Ectodermal cell (in vitro differentiated cells): Measurements from ENCODE around the gene ZNF821. TPM values are rescaled to one million over a fixed set of nuclear protein-coding genes. Genes with fewer than 3 reads are reported as not detected.

Experiments used
- H3K27ac ChIP-seq: 2 replicates; pipeline ENCODE4 v1.7.0; 2013; ENCODE audit warnings: mild to moderate bottlenecking, low read depth, low read length; ENCODE audit not compliant: insufficient read depth, poor library complexity, severe bottlenecking
- H3K27me3 ChIP-seq: 2 replicates; pipeline ENCODE4 v1.7.0; 2013; ENCODE audit warnings: mild to moderate bottlenecking, low read length; ENCODE audit not compliant: insufficient read depth, control insufficient read depth, poor library complexity, severe bottlenecking
- H3K36me3 ChIP-seq: one replicate; pipeline ENCODE4 v1.7.0; 2013; ENCODE audit warnings: low read length; ENCODE audit not compliant: control insufficient read depth, insufficient read depth
- H3K4me1 ChIP-seq: one replicate; pipeline ENCODE4 v1.7.0; 2013; ENCODE audit warnings: low read length; ENCODE audit not compliant: control insufficient read depth, insufficient read depth
- H3K4me3 ChIP-seq: 2 replicates; pipeline ENCODE4 v1.7.0; 2013; ENCODE audit warnings: low read depth, low read length, control low read depth; ENCODE audit not compliant: insufficient read depth
- H3K9me3 ChIP-seq: 2 replicates; pipeline ENCODE4 v1.7.0; 2013; ENCODE audit warnings: mild to moderate bottlenecking, low read length, moderate library complexity; ENCODE audit not compliant: control insufficient read depth
- WGBS, 2 experiments: methylation state at CpG; one replicate each; pipeline ENCODE4 v1.1.7; 2013; ENCODE audit warnings: missing lambda C conversion rate in 2 of 2; 5-methylcytosine and 5-hydroxymethylcytosine counted together
- polyA plus RNA-seq, 4 experiments: library from polyadenylated mRNA; stranded (reverse); fragments of 50-300 nt; gene quantifications; one replicate each; pipeline ENCODE4 v1.2.3, GENCODE V29; 2013

The ZNF821 gene
- polyA plus RNA-seq (2013, experiment 1 of 4) = 19.4 TPM
- 20.0 TPM for polyA plus RNA-seq (2013, experiment 2 of 4)
- polyA plus RNA-seq (2013, experiment 3 of 4) = 20.5 TPM
- polyA plus RNA-seq (2013, experiment 4 of 4) = 20.0 TPM

- H3K27ac ChIP-seq = peak within 1 kb of the TSS; percentile 87
- 0 to 1% methylated on average over 85 of the region's 85 CpGs for WGBS, 2 experiments
- no peaks in the 10 kb centered on the region for H3K27me3 ChIP-seq
- no peaks in the 10 kb centered on the region for H3K9me3 ChIP-seq
- peak within 1 kb of the TSS; percentile 89 for H3K4me3 ChIP-seq
- peaks cover 2% of the 10 kb centered on the region for H3K36me3 ChIP-seq
- peaks cover 2% of the 10 kb centered on the region for H3K4me1 ChIP-seq
These were observed at the start of gene ZNF821 for GRCh38 chr16:71883849-71884638. ZNF821 (minus strand) TSS chr16:71884182; CDS start chr16:71879946, 4,236 bp downstream.

- no peaks in the 10 kb centered on the region for H3K9me3 ChIP-seq
- WGBS, 2 experiments = 71 to 91% methylated on average over 1 of the region's 1 CpG
- H3K4me1 ChIP-seq = peaks cover 4% of the 10 kb centered on the region
- peaks cover 3% of the 10 kb centered on the region for H3K36me3 ChIP-seq
- H3K27me3 ChIP-seq = no peaks in the 10 kb centered on the region
- H3K4me3 ChIP-seq = no peak overlapping the region
- H3K27ac ChIP-seq = no peak overlapping the region
These were observed 49.0 kb upstream of the ZNF821 start for GRCh38 chr16:71933017-71933416.

GRCh38 chr16:71931599-71931998, 47.6 kb upstream of the ZNF821 start:
- Histone ChIP-seq H3K27ac (no peak overlapping the region), H3K27me3 (no peaks in the 10 kb centered on the region), H3K36me3 (peaks cover 10% of the 10 kb centered on the region), H3K9me3 (no peaks in the 10 kb centered on the region), H3K4me1 (peaks cover 4% of the 10 kb centered on the region), H3K4me3 (no peak overlapping the region)
- WGBS, 2 experiments = 89 to 99% methylated on average over 6 of the region's 6 CpGs

- Histone ChIP-seq H3K4me1 (peaks cover 4% of the 10 kb centered on the region), H3K9me3 (no peaks in the 10 kb centered on the region), H3K27ac (no peak overlapping the region), H3K4me3 (no peak overlapping the region), H3K36me3 (peaks cover 10% of the 10 kb centered on the region), H3K27me3 (no peaks in the 10 kb centered on the region)
- 98% methylated on average over 2 of the region's 2 CpGs for WGBS, 2 experiments
These were observed 47.0 kb upstream of the ZNF821 start for GRCh38 chr16:71931001-71931400.

GRCh38 chr16:71930013-71930563, 46.1 kb upstream of the ZNF821 start:
- peaks cover 18% of the 10 kb centered on the region for H3K36me3 ChIP-seq
- H3K4me3 ChIP-seq = no peak overlapping the region
- no peaks in the 10 kb centered on the region for H3K27me3 ChIP-seq
- peaks cover 4% of the 10 kb centered on the region for H3K4me1 ChIP-seq
- 89 to 93% methylated on average over 4 to 5 of the region's 5 CpGs for WGBS, 2 experiments
- H3K27ac ChIP-seq = no peak overlapping the region
- H3K9me3 ChIP-seq = no peaks in the 10 kb centered on the region

GRCh38 chr16:71929048-71929447, 45.1 kb upstream of the ZNF821 start:
- Histone ChIP-seq H3K9me3 (no peaks in the 10 kb centered on the region), H3K4me1 (no peaks in the 10 kb centered on the region), H3K27ac (no peak overlapping the region), H3K36me3 (peaks cover 27% of the 10 kb centered on the region), H3K4me3 (no peak overlapping the region), H3K27me3 (no peaks in the 10 kb centered on the region)
- WGBS, 2 experiments = 95 to 96% methylated on average over 2 to 3 of the region's 3 CpGs

GRCh38 chr16:71927787-71928186, 43.8 kb upstream of the ZNF821 start:
- H3K9me3 ChIP-seq = no peaks in the 10 kb centered on the region
- no peak overlapping the region for H3K27ac ChIP-seq
- H3K36me3 ChIP-seq = peaks cover 39% of the 10 kb centered on the region
- no peaks in the 10 kb centered on the region for H3K27me3 ChIP-seq
- WGBS, 2 experiments = 94 to 95% methylated on average over 5 of the region's 5 CpGs
- H3K4me1 ChIP-seq = no peaks in the 10 kb centered on the region
- H3K4me3 ChIP-seq = no peak overlapping the region

GRCh38 chr16:71927383-71927782, 43.4 kb upstream of the ZNF821 start:
- Histone ChIP-seq H3K36me3 (peaks cover 43% of the 10 kb centered on the region), H3K4me3 (no peak overlapping the region), H3K27ac (no peak overlapping the region), H3K27me3 (no peaks in the 10 kb centered on the region), H3K9me3 (no peaks in the 10 kb centered on the region), H3K4me1 (no peaks in the 10 kb centered on the region)
- 94 to 98% methylated on average over 3 of the region's 3 CpGs for WGBS, 2 experiments

- peaks cover 65% of the 10 kb centered on the region for H3K36me3 ChIP-seq
- WGBS, 2 experiments = 75% methylated on average over 2 of the region's 2 CpGs; no CpG with 5 or more reads in 1 of the 2 experiments
These were observed 40.7 kb upstream of the ZNF821 start for GRCh38 chr16:71924710-71925109.

GRCh38 chr16:71923941-71924690, 40.1 kb upstream of the ZNF821 start:
- 95 to 96% methylated on average over 10 of the region's 10 CpGs for WGBS, 2 experiments
- H3K4me1 ChIP-seq = no peaks in the 10 kb centered on the region
- no peaks in the 10 kb centered on the region for H3K27me3 ChIP-seq
- H3K4me3 ChIP-seq = no peak overlapping the region
- H3K27ac ChIP-seq = no peak overlapping the region
- no peaks in the 10 kb centered on the region for H3K9me3 ChIP-seq
- peaks cover 71% of the 10 kb centered on the region for H3K36me3 ChIP-seq

More at GRCh38 chr16:71924710-71925109, 40.7 kb upstream of the ZNF821 start:
- Histone ChIP-seq H3K9me3 (no peaks in the 10 kb centered on the region), H3K4me1 (no peaks in the 10 kb centered on the region), H3K4me3 (no peak overlapping the region), H3K27ac (no peak overlapping the region), H3K27me3 (no peaks in the 10 kb centered on the region)
